NOMO-1 treated with DMSO at 0.1 percent for 48 hours (cell line): ENCODE results near the gene LTBP3.
"Not testable (repeated sequence)": the region's sequence is repeated elsewhere in the genome, so short reads cannot be mapped to it uniquely, and the experiment has no call there.

Source experiments
- DNase-seq: peaks from one replicate; lab custom pipeline; 2025; ENCODE audit not compliant: unreplicated experiment; lab: John Stamatoyannopoulos, UW

Gene LTBP3

GRCh38 chr11:65538232-65538914 is 19.8 kb downstream of the LTBP3 start:
- no peak for DNase-seq

GRCh38 chr11:65537620-65538231 is 20.4 kb downstream of the LTBP3 start:
- no peak for DNase-seq

GRCh38 chr11:65537296-65537597 is 20.9 kb downstream of the LTBP3 start:
- DNase-seq = no peak

- DNase-seq = no peak
Observed at GRCh38 chr11:65536412-65537295, 21.5 kb downstream of the LTBP3 start.

GRCh38 chr11:65535102-65535501 is 23.1 kb downstream of the LTBP3 start:
- no peak for DNase-seq

DNA sequence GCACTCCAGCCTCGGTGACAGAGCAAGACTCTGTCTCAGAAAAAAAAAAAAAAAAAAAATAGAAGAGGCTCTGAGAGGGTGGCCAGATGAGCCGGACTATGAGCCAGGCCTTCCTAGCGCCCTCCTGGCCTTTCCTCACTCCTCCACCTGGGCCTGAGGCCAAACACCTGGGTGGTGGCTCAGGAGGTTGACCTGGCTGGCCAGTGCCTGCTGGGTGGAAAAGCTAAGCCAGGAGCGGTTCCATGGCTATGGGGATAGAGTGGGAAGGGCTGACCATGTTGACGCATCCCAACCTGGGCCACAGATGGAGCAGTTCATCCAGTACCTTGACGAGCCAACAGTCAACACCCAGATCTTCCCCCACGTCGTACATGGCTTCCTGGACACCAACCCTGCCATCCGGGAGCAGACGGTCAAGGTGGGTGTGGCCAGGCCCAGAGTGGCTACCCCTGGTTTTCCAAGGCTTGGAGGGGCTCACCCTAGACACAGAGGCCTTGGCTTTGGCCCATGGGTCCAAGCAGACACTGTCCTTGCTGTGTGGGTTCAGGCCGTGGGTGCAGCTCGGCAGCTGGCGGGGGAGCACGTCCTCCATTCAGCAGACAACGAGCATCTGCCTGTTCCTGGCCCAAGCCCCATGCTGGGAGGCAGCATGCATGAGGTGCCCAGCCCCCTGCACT is 25.6 kb downstream of the LTBP3 start:
- DNase-seq = no peak

DNA sequence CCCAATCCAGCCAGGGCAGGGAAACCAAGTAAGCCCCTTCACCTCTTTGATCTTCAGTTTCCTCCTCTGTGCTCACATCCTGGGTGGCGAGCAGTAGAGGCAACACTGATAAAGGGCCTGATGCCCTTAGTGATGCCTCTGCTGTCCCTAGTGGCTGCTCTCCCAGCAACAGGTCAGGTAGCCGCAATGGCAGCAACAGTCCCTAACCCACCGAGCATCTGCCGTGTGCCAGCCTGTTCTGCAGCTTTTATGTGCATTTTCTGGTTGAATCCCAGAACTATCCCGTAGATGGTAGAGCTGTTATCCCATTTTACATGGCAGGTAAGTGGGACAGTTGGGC is 28.0 kb downstream of the LTBP3 start:
- no peak for DNase-seq

DNA sequence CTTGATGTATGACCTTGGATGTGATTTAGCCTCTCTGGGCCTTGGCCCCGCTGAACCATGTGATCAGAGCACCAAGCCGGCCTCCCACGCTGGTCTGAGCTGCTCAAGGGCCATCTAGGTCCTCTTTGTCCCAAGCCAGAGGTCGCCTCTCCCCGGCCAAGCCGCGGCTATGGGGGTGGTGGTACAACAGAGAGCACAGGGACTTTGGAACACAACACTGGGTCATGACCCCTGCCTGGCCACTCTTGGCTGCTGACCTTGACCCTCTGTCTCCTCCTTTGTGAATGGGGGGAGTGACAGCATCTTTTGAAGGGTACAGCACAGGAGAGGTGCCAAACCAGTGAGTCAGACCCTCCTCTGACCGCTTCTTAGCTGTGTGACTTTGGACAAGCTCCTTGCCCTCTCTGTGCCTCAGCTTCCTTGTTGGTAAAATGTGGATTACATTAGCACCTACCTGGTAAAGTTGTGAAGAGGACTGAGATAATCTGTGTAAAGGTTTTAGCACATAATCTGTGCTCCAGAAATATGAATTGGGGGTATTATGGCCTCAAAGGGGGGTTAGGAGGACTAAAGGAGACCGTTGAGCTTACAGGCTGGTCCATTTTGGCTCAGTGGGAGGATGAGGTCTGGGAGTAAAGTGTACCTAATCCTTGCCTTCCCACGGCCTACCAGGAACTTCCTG is 28.5 kb downstream of the LTBP3 start:
- no peak for DNase-seq

DNA sequence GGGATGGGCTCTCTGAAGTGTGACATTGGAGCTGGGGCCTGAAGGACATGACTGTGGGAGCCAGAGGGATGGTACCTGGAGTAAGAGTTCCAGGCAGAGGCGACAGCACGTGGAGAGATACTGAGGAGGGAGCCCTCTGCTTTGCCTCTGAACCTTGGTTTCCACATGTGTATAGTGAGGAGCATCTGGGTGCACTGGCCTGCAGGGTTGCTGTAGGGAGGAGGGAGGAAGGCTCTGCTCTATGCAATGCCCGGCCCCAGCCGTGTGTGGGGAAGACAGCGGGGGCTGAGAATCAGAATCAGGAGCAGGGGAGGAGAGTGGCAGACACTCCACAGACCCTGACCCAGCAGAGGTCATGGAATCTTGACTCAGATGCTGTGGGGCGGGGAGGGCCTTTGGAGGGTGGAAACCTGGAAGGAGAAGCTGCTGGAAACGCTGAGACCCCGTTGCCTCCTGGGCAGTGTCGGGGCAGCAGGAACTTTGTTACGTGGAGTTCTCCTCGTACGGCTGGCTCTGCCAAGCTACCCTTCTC is 29.3 kb downstream of the LTBP3 start:
- DNase-seq = no peak

- no peak for DNase-seq
Observed at GRCh38 chr11:65526744-65527143, 31.4 kb downstream of the LTBP3 start.

GRCh38 chr11:65525546-65526480 is 32.3 kb downstream of the LTBP3 start:
- no peak for DNase-seq

DNA sequence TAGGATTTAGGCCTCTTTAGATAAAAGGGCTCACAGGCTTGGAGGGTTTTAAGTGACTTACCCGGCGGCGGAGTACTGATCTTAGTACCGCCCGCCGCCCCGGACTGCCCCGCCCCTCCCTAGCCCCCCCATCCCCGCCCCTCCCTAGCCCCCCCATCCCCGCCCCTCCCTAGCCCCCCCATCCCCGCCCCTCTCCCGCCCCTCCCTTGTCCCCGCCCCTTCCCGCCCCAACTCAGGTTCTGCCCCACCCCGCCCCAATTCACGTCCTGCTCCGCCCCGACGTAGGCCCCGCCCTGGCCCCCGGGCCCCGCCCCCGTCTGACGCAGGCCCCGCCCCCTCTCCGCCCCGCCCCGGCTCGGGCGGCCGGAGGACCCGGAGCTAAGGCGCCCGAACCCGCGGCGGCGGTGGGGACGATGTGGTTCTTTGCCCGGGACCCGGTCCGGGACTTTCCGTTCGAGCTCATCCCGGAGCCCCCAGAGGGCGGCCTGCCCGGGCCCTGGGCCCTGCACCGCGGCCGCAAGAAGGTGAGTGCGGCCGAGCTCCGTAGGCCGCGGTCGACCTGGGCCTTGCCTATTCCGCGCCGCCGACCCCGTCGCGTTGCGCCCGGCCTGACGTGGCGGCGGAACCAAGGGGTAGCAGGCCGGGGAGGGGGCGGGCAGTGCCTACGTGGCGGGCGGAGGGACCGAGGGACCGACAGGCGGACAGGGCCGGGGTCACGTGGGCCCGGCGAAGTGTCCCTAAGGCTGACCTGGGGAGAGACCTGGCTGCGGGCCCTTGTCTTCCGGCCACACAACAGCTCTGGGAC is 33.2 kb downstream of the LTBP3 start, which contains the start of gene SCYL1:
Gene SCYL1, plus strand, starts transcription at position 343 of the 805 bp plus-strand sequence. Its CDS starts 71 bp downstream, at position 414.
- DNase-seq = peak; percentile 63

DNA sequence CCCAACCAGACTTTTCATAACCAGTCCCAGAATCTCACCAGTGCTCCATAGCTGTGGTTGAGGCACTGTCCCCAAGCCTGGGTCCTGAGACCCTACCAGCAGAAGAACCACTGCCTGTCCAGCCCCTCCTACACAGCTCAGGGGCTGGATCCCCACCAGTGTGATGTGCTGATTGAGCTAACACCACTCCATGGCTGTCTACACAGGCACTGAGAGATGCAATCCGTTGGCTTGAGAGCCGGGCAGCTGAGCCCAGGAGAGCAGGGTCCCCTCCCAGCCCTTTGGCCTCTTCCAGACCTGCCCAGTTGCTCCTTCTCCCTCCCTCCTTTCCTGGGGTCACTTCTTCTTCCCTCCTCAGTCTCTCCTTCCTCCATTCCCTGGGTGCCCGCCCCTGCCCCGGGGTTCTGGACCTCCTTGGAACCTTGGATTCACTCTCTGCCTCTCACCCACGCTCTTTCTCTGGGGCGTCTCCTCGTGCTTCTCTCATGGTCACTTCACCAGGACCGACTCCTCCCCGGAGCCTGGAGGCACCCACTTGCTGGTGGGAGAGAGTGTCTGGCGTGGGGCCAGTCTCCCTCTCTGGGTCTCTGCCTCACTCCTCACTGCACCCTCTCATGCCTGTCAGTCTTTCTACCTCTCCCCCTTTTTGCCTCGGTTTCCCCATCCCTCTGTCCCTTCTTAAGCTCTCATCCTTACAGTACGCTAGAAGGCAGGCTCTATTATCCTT is 34.0 kb downstream of the LTBP3 start:
- DNase-seq = no peak

DNA sequence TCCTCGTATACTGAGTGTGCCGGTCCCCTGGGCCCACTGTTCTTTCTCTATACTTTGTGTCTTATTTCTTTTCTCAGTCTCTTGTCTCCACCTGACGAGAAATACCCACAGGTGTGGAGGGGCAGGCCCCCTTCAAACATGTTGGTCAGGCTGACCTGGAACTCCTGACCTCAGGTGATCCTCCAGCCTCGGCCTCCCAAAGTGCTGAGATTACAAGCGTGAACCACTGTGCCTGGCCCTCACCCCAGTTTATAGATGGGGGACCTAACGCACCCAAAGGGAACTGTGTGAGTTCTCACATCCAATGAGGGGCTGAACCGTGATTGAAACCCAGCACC is 34.6 kb downstream of the LTBP3 start:
- DNase-seq = not testable (repeated sequence)

DNA sequence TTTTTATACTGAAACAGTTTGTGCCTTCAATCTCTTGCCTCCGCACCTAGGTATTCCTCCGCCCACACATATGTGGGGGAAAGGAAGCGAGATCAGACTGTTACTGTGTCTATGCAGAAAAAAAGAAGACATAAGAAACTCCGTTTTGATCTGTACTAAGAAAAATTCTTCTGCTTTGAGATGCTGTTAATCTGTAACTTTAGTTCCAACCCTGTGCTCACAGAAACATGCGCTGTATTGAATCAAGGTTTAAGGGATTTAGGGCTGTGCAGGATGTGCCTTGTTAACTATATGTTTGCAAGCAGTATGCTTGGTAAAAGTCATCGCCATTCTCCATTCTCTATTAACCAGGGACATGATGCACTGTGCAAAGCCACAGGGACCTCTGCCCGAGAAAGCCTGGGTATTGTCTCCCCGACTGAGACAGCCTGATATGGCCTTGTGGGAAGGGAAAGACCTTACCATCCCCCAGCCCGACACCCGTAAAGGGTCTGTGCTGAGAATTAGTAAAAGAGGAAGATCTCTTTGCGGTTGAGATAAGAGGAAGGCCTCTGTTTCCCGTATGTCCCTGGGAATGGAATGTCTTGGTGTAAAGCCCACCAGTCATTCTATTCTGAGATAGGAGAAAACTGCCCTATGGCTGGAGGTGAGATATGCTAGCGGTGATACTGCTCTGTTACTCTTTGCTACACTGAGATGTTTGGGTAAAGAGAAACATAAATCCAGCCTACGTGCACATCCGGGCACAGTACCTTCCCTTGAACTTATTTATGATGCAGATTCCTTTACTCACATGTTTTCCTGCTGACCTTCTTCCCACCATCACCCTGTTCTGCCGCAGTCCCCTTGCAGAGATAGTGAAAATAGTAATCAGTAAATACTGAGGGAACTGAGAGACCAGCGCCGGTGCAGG is 35.2 kb downstream of the LTBP3 start:
- peak; percentile 32 for DNase-seq

DNA sequence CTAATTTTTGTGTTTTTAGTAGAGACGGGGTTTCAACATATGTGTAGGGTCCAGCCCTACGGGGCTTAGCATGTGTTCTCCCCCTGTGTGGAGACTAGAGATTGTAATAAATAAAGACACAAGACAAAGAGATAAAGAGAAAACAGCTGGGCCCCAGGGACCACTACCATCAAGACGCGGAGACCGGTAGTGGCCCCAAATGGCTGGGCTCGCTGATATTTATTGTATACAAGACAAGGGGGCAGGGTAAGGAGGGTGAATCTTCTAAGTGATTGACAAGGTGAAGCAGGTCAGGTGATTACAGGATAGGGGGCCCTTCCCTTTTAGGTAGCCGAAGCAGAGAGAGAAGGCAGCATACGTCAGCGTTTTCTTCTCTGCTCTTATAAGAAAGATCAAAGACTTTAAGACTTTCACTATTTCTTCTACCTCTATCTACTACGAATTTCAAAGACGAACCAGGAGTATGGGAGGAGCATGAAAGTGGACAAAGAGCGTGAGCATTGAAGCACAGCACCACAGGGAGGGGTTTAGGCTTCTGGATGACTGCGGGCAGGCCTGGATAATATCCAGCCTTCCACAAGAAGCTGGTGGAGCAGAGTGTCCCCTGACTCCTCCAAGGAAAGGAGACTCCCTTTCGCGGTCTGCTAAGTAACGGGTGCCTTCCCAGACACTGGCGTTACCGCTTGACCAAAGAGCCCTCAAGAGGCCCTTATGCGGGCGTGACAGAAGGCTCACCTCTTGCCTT is 36.2 kb downstream of the LTBP3 start:
- DNase-seq = not testable (repeated sequence)
